GM12892 (cell line): ENCODE data around the gene NEURL1.

Experiments
- POLR2A ChIP-seq: IDR thresholded peaks from 2 replicates; pipeline ENCODE4 v1.6.1; 2011; ENCODE audit warnings: low read depth, low read length, control low read depth
- TAF1 ChIP-seq: IDR thresholded peaks from 2 replicates; pipeline ENCODE4 v1.6.1; 2011; ENCODE audit warnings: low read depth, mild to moderate bottlenecking, control low read depth, low read length, borderline replicate concordance

DNA sequence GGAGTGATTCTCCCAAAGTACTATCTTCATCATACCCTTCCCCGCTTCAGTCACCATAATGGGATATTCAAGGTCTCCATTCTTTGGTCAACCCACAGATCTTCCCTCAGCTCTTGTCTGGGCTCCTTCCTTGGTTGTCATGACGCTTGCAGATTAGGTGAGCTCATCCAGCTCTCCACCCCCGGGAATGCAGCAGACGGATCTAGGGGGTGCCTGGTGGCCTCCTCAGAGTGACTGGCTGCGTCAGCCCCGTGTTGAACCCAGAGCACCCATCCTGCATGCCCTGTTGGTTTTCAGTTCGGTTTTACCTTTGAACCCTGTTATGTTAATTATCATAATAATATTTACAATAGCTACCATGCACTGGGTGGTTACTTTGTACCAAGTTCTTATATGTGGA lies 6.4 kb downstream of the NEURL1 start:
- TF ChIP-seq POLR2A (no peak), TAF1 (no peak)
